Fibroblast of lung (primary cell): ENCODE measurements around the gene TFIP11. TPM values are rescaled to one million over a fixed set of nuclear protein-coding genes. Genes with fewer than 3 reads are reported as not detected.

Source experiments
- DNase-seq, 2 donors: peaks; one replicate each; pipeline versions ENCODE4 v3.0.0 to v3.0.0-alpha.2; 2010; ENCODE audit warnings: low read depth in 2 of 2
- H2AFZ ChIP-seq: 2 replicates; pipeline ENCODE4 v1.5.1; 2012; ENCODE audit warnings: low read length, control low read depth, inconsistent platforms
- H3K27ac ChIP-seq: 2 replicates; pipeline ENCODE4 v1.5.1; 2011; ENCODE audit warnings: low read length, control low read depth; ENCODE audit not compliant: insufficient read depth
- H3K27me3 ChIP-seq: 2 replicates; pipeline ENCODE4 v1.5.1; 2011; ENCODE audit warnings: mild to moderate bottlenecking, low read length; ENCODE audit not compliant: control insufficient read depth, insufficient read depth
- H3K36me3 ChIP-seq: 2 replicates; pipeline ENCODE4 v1.5.1; 2011; ENCODE audit warnings: low read length; ENCODE audit not compliant: control insufficient read depth, insufficient read depth
- H3K4me1 ChIP-seq: 2 replicates; pipeline ENCODE4 v1.5.1; 2011; ENCODE audit warnings: low read length; ENCODE audit not compliant: control insufficient read depth, insufficient read depth; ENCODE audit errors: extremely low read depth
- H3K4me2 ChIP-seq: 2 replicates; pipeline ENCODE4 v1.5.1; 2011; ENCODE audit warnings: low read length, control low read depth; ENCODE audit not compliant: insufficient read depth; ENCODE audit errors: extremely low read depth
- H3K4me3 ChIP-seq, 4 experiments: fragments of 200-600 bp in 1 of 4; sonication (generic) in 1 of 4; replicated peaks in 1 of 4; 2 replicates each; pipeline ENCODE4 v1.5.1; 2011 to 2016; ENCODE audit warnings: low read length in 4 of 4, low read depth in 3 of 4, mild to moderate bottlenecking in 3 of 4, control low read depth in 2 of 4, inconsistent platforms in 1 of 4, mixed read lengths in 1 of 4; ENCODE audit not compliant: insufficient read depth in 1 of 4; ENCODE audit errors: control extremely low read depth in 1 of 4
- H3K79me2 ChIP-seq: 2 replicates; pipeline ENCODE4 v1.5.1; 2012; ENCODE audit warnings: mild to moderate bottlenecking, low read length, inconsistent platforms; ENCODE audit not compliant: control insufficient read depth, insufficient read depth
- H3K9ac ChIP-seq: 2 replicates; pipeline ENCODE4 v1.5.1; 2011; ENCODE audit warnings: mild to moderate bottlenecking, low read length, control low read depth; ENCODE audit not compliant: insufficient read depth
- H3K9me3 ChIP-seq: 2 replicates; pipeline ENCODE4 v1.5.1; 2012; ENCODE audit warnings: low read depth, low read length; ENCODE audit not compliant: control insufficient read depth, insufficient read depth
- H4K20me1 ChIP-seq: 2 replicates; pipeline ENCODE4 v1.5.1; 2011; ENCODE audit warnings: low read length; ENCODE audit not compliant: control insufficient read depth, insufficient read depth; ENCODE audit errors: extremely low read depth
- EZH2 ChIP-seq: IDR thresholded peaks from 2 replicates; pipeline ENCODE4 v1.5.1; 2012; ENCODE audit warnings: low read length, control low read depth, mild to moderate bottlenecking; ENCODE audit errors: missing control alignments
- polyA plus RNA-seq, 2 donors: library from polyadenylated mRNA; depleted of rRNA in 1 of 2; stranded (reverse) in 1 of 2; unstranded in 1 of 2; fragments of >200 nt; gene quantifications; 2 replicates each; pipeline ENCODE4 v1.2.1, GENCODE V29; 2011 to 2012; ENCODE audit warnings: missing spikeins in 1 of 2
- total RNA-seq: library from RNA; depleted of rRNA; stranded (reverse); fragments of >200 nt; gene quantifications from 2 replicates; pipeline ENCODE4 v1.2.1, GENCODE V29; 2014
- TF ChIP-seq, protein P1 (sequence below), 2 donors: IDR thresholded peaks in 1 of 2; conservative IDR thresholded peaks in 1 of 2; 1 replicate in 1 of 2; 2 replicates in 1 of 2; pipeline ENCODE4 v1.5.1; 2011 to 2012; ENCODE audit warnings: low read length in 2 of 2, control low read depth in 1 of 2, inconsistent platforms in 1 of 2, low read depth in 1 of 2, mild to moderate bottlenecking in 1 of 2

Gene TFIP11
- total and polyA plus RNA-seq, 2 donors (not counting 1 experiment from before 2014, with no cell fraction given) = 24.2 to 40.3 TPM

DNA sequence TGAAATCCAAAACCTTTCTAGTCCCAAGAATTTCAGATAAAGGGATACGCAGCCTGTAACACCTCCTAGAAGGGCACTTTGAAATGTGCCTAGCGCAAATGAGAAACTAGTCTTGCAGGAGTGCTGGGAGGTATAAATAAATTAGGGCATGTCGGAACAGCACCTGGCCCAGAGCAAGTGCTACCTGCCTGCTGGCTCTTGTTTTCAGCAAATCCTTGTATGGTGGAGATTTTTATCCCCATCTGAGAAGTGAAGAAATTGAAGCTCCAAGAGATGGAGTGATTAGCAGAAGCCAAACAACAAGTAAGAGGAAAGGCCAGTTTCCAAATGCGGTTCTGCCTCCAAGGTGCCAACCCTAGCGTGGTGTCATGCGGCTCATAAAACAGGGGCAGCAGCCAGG lies 36.7 kb upstream of the TFIP11 start:
- H3K9me3 ChIP-seq = no peaks in the 10 kb centered on the region
- no peak overlapping the region for H3K4me3 ChIP-seq
- H3K4me1 ChIP-seq = peaks cover 19% of the 10 kb centered on the region
- H3K9ac ChIP-seq = no peak overlapping the region
- TF ChIP-seq, protein P1, sequence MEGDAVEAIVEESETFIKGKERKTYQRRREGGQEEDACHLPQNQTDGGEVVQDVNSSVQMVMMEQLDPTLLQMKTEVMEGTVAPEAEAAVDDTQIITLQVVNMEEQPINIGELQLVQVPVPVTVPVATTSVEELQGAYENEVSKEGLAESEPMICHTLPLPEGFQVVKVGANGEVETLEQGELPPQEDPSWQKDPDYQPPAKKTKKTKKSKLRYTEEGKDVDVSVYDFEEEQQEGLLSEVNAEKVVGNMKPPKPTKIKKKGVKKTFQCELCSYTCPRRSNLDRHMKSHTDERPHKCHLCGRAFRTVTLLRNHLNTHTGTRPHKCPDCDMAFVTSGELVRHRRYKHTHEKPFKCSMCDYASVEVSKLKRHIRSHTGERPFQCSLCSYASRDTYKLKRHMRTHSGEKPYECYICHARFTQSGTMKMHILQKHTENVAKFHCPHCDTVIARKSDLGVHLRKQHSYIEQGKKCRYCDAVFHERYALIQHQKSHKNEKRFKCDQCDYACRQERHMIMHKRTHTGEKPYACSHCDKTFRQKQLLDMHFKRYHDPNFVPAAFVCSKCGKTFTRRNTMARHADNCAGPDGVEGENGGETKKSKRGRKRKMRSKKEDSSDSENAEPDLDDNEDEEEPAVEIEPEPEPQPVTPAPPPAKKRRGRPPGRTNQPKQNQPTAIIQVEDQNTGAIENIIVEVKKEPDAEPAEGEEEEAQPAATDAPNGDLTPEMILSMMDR (conservative IDR thresholded peaks at IDR 0.05 in 1 of 2, IDR thresholded peaks at IDR 0.05 in 1 of 2; ENCODE audit: low read depth in 1 of 2, low read length in 2 of 2) = no peak
- no peak for TF ChIP-seq EZH2
- H3K4me2 ChIP-seq = no peak overlapping the region
- no peaks in the 10 kb centered on the region for H3K27me3 ChIP-seq
- no peaks in the 10 kb centered on the region for H4K20me1 ChIP-seq
- no peaks in the 10 kb centered on the region for H3K36me3 ChIP-seq
- H2AFZ ChIP-seq = no peak overlapping the region
- DNase-seq = no peak
- H3K27ac ChIP-seq = no peak overlapping the region
- peaks cover 8% of the 10 kb centered on the region for H3K79me2 ChIP-seq

DNA sequence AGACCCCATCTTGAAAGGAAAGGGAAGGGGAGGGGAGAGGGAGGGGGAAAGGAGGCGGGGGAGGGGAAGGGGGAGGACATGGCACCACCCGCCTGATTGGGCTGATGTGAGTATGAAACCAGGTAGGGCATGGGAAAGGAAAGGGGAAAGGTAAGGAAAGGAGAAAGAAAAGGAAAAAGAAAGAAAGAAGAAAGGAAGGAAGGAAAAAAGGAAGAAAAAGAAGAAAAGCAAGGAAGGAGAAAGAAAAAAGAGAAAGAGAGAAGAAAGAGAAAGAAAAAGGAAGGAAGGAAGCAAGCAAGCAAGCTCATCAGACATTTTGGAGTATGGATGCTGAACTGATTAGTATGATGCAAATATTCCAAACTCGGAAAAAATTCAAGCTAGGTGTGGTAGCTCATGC lies 36.0 kb upstream of the TFIP11 start:
- Histone ChIP-seq H3K79me2 (peaks cover 6% of the 10 kb centered on the region), H3K4me3 (no peak overlapping the region)
- no peak for DNase-seq

DNA sequence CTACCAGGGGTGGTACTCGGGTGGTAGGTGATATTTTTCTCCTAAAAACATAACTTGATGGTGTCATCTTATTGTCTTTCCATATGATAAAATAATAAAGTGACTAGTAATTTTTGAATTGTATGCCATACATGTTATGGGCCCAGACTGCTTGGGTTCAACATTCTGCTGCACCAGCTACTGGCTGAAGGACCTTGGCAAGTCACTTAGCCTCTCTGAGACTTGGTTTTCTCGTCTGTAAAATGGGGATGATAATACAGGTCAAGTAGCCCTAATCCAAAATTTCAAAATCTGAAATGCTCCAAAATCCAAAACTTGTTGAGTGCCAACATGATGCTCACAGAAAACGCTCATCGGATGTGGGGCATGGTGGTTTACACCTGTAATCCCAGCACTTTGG lies 35.6 kb upstream of the TFIP11 start:
- Histone ChIP-seq H3K4me3 (no peak overlapping the region), H3K27ac (no peak overlapping the region), H3K4me1 (peaks cover 16% of the 10 kb centered on the region), H2AFZ (no peak overlapping the region), H3K9me3 (no peaks in the 10 kb centered on the region), H3K79me2 (peaks cover 6% of the 10 kb centered on the region), H3K4me2 (no peak overlapping the region), H3K27me3 (no peaks in the 10 kb centered on the region), H3K9ac (no peak overlapping the region), H4K20me1 (no peaks in the 10 kb centered on the region), H3K36me3 (no peaks in the 10 kb centered on the region)
- no peak for TF ChIP-seq EZH2
- TF ChIP-seq, protein P1 (conservative IDR thresholded peaks at IDR 0.05 in 1 of 2, IDR thresholded peaks at IDR 0.05 in 1 of 2; ENCODE audit: low read depth in 1 of 2, low read length in 2 of 2) = no peak
- DNase-seq = no peak

More for the DNA sequence above, 36.0 kb upstream of the TFIP11 start:
- TF ChIP-seq, protein P1 (conservative IDR thresholded peaks at IDR 0.05 in 1 of 2, IDR thresholded peaks at IDR 0.05 in 1 of 2; ENCODE audit: low read depth in 1 of 2, low read length in 2 of 2) = no peak
- no peak for TF ChIP-seq EZH2
- H3K9ac ChIP-seq = no peak overlapping the region
- H3K4me1 ChIP-seq = peaks cover 17% of the 10 kb centered on the region
- H3K27me3 ChIP-seq = no peaks in the 10 kb centered on the region
- H3K27ac ChIP-seq = no peak overlapping the region
- H3K4me2 ChIP-seq = no peak overlapping the region
- no peaks in the 10 kb centered on the region for H3K9me3 ChIP-seq
- H2AFZ ChIP-seq = no peak overlapping the region
- no peaks in the 10 kb centered on the region for H3K36me3 ChIP-seq
- H4K20me1 ChIP-seq = no peaks in the 10 kb centered on the region
